ENCODE results near the gene SENP2. TPM values are rescaled to one million over a fixed set of nuclear protein-coding genes. Genes with fewer than 3 reads are reported as not detected.

Gene SENP2
- total and polyA plus RNA-seq, 2 of the 13 experiments (the other 11 are each of a cell fraction or from before 2014, with no cell fraction given): 7.7 to 46.2 TPM

DNA sequence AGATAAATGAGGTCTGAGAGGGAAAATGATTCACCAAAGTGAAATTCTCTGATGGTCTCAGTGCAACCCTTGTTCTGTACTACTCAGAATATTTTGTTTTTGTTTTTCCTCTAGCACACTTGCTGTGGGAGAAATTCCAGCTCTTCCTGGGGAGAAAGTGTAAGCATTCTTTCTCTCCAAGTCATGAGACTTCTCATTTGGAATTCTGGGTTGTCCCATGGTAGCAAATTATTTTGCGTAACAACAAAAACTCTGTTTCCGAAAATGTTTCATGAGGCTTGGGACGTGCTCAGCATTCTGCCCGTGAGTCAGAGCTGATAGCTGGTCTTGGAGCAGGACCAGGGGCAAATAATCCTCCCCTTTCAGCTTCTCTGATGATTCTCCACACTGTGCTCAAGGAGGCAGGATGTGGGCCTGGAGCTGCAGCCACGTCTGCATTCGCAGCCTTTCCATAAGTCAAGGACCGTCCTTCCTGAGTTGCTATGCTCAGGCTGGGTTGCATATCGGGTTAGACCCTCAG, 70.3 kb downstream of the SENP2 start:
- Histone ChIP-seq H3K9ac (ENCODE audit: insufficient read depth, low read depth, low read length) (no peak overlapping the region), H2AFZ (ENCODE audit: low read length) (no peak overlapping the region), H3K27me3 (ENCODE audit: control insufficient read depth in 1 of 2, insufficient read depth in 2 of 2, low read length in 2 of 2) (no peaks in the 10 kb centered on the region), H3K9me3 (ENCODE audit: low read length) (no peaks in the 10 kb centered on the region), H3K79me2 (ENCODE audit: insufficient read depth, low read length) (no peaks in the 10 kb centered on the region), H3K4me3 (replicated peaks in 1 of 3; ENCODE audit: insufficient read depth in 1 of 3, low read depth in 2 of 3, low read length in 3 of 3) (no peak overlapping the region), H3K27ac (ENCODE audit: extremely low read length, insufficient read depth, low read length) (no peak overlapping the region), H4K20me1 (ENCODE audit: insufficient read depth, low read length) (0 out of 2 replicates have a peak, but pooled peaks cover 3% of the 10 kb centered on the region), H3K4me1 (ENCODE audit: insufficient read depth, low read length) (no peaks in the 10 kb centered on the region), H3K36me3 (replicated peaks in 1 of 2; ENCODE audit: control insufficient read depth in 1 of 2, insufficient read depth in 2 of 2, low read length in 2 of 2) (peaks cover 41 to 68% of the 10 kb centered on the region in 2 experiments), H3K4me2 (ENCODE audit: low read depth, low read length) (no peak overlapping the region)
- in situ Hi-C loops (cut with HindIII; ENCODE audit: extremely low pct_ligation_motif_present, low pct_unique_long_range_greater_than_20kb) (loop anchor here (10.0 kb wide), 1 partner anchor 248 kb away; no protein-coding TSS in a partner anchor), intact Hi-C loops (cut with micrococcal nuclease; ENCODE audit: unreplicated experiment) (no loop called here)
- CTCF ChIA-PET (ENCODE audit: low intra/inter-chr PET ratio, low total read pairs): no interaction called here
- no peak for FAIRE-seq
- BruUV-seq (replicated peaks): TSS peak; percentile 29
- POLR2A ChIA-PET: no interaction called here
- WGBS (ENCODE audit: low lambda C conversion rate): 97% methylated on average over 8 of the region's 8 CpGs
- no peak for DNase-seq (ENCODE audit: low spot score)
- no peak for TF ChIP-seq TOPORS (CRISPR knock-in tag; IDR thresholded peaks at IDR 0.05)
- no peak for TF ChIP-seq HNRNPUL1 (IDR thresholded peaks at IDR 0.05; ENCODE audit: low read depth, low read length)
- no peak for TF ChIP-seq RARA (CRISPR knock-in tag; IDR thresholded peaks at IDR 0.05)
- 0 out of 4 replicates have a peak, but pooled peaks of 1 of the 2 experiments have one; percentile 7 for TF ChIP-seq POLR2A (IDR thresholded peaks at IDR 0.05; ENCODE audit: insufficient read depth in 1 of 2, low read depth in 2 of 2, low read length in 2 of 2)
- TF ChIP-seq TBX2 (CRISPR knock-in tag; IDR thresholded peaks at IDR 0.05; ENCODE audit: borderline replicate concordance): no peak
- no peak for TF ChIP-seq KLF12 (CRISPR knock-in tag; IDR thresholded peaks at IDR 0.05; ENCODE audit: borderline replicate concordance)
- no peak for ATAC-seq

DNA sequence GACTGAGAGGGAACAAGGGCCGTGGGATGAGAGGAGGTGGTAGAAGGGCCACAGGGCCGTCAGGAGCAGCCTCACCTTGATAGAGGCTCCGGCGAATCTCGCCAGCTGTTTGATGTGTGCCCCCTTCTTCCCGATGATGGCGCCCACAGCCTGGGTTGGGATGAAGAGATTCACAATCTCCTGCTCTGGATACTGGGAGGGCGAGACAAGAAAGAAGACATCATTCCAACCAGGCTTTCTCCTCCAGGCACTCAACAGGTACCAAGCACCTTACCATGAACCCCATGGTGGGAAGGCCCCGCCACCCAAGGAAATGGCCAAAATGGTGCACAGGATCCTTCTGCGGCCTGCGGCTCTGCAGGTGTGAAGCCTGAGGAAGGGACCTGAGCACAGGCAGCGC, 71.1 kb downstream of the SENP2 start:
- Histone ChIP-seq H3K9ac (ENCODE audit: insufficient read depth, low read depth, low read length) (no peak overlapping the region), H3K36me3 (replicated peaks in 1 of 2; ENCODE audit: control insufficient read depth in 1 of 2, insufficient read depth in 2 of 2, low read length in 2 of 2) (peaks cover 36 to 60% of the 10 kb centered on the region in 2 experiments), H3K4me2 (ENCODE audit: low read depth, low read length) (no peak overlapping the region), H3K79me2 (ENCODE audit: insufficient read depth, low read length) (no peaks in the 10 kb centered on the region), H3K9me3 (ENCODE audit: low read length) (no peaks in the 10 kb centered on the region), H3K27me3 (ENCODE audit: control insufficient read depth in 1 of 2, insufficient read depth in 2 of 2, low read length in 2 of 2) (no peaks in the 10 kb centered on the region), H3K27ac (ENCODE audit: extremely low read length, insufficient read depth, low read length) (no peak overlapping the region), H3K4me1 (ENCODE audit: insufficient read depth, low read length) (no peaks in the 10 kb centered on the region), H2AFZ (ENCODE audit: low read length) (no peak overlapping the region), H4K20me1 (ENCODE audit: insufficient read depth, low read length) (no peaks in the 10 kb centered on the region), H3K4me3 (replicated peaks in 1 of 3; ENCODE audit: insufficient read depth in 1 of 3, low read depth in 2 of 3, low read length in 3 of 3) (no peak overlapping the region)
- ATAC-seq: no peak
- CTCF ChIA-PET (ENCODE audit: low intra/inter-chr PET ratio, low total read pairs): no interaction called here
- intact Hi-C loops (cut with micrococcal nuclease; ENCODE audit: unreplicated experiment): no loop called here
- WGBS (ENCODE audit: low lambda C conversion rate): 98% methylated on average over 7 of the region's 12 CpGs
- POLR2A ChIA-PET: no interaction called here
- no TSS peak for BruUV-seq (replicated peaks)
- FAIRE-seq: no peak
- no peak for DNase-seq (ENCODE audit: low spot score)
- in situ Hi-C loops (cut with HindIII; ENCODE audit: extremely low pct_ligation_motif_present, low pct_unique_long_range_greater_than_20kb): loop anchor here (10.0 kb wide), 1 partner anchor 248 kb away; no protein-coding TSS in a partner anchor
- no peak for TF ChIP-seq SOX13 (IDR thresholded peaks at IDR 0.05)
- no peak for TF ChIP-seq SOX13 (CRISPR knock-in tag; conservative IDR thresholded peaks at IDR 0.05 in 1 of 2, IDR thresholded peaks at IDR 0.05 in 1 of 2)
- TF ChIP-seq ZNF737 (CRISPR knock-in tag; IDR thresholded peaks at IDR 0.05; ENCODE audit: borderline replicate concordance): no peak
- TF ChIP-seq ZBTB21 (CRISPR knock-in tag; IDR thresholded peaks at IDR 0.05): no peak
- TF ChIP-seq KLF16 (CRISPR knock-in tag; IDR thresholded peaks at IDR 0.05): no peak
- no peak for TF ChIP-seq HOXA9 (CRISPR knock-in tag; IDR thresholded peaks at IDR 0.05; ENCODE audit: borderline replicate concordance)
- TF ChIP-seq GLI4 (CRISPR knock-in tag; IDR thresholded peaks at IDR 0.05; ENCODE audit: borderline replicate concordance): no peak
- no peak for TF ChIP-seq ZNF430 (CRISPR knock-in tag; IDR thresholded peaks at IDR 0.05)
- no peak for TF ChIP-seq RXRB (CRISPR knock-in tag; IDR thresholded peaks at IDR 0.05; ENCODE audit: borderline replicate concordance)
- TF ChIP-seq, protein P1, sequence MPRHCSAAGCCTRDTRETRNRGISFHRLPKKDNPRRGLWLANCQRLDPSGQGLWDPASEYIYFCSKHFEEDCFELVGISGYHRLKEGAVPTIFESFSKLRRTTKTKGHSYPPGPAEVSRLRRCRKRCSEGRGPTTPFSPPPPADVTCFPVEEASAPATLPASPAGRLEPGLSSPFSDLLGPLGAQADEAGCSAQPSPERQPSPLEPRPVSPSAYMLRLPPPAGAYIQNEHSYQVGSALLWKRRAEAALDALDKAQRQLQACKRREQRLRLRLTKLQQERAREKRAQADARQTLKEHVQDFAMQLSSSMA (CRISPR knock-in tag; IDR thresholded peaks at IDR 0.05): no peak

All from HepG2 (cell line).